PC-3 (cell line): ENCODE data around the gene PCDHGB6.
"Not testable (repeated sequence)": the region's sequence is repeated elsewhere in the genome, so short reads cannot be mapped to it uniquely, and the experiment has no call there.

Source experiments
- EZH2 ChIP-seq: fragments of 300-600 bp; sonication (generic); IDR thresholded peaks from one replicate; pipeline ENCODE4 v1.6.1; 2017; ENCODE audit warnings: antibody characterized with exemption, mild to moderate bottlenecking, low read length; ENCODE audit not compliant: unreplicated experiment
- EZH2phosphoT487 ChIP-seq: fragments of 300-600 bp; sonication (generic); IDR thresholded peaks from 2 replicates; pipeline ENCODE4 v1.6.1; 2018; ENCODE audit warnings: mild to moderate bottlenecking, antibody characterized with exemption, low read length, borderline replicate concordance
- TF ChIP-seq, protein P1 (sequence below): fragments of 300-600 bp; sonication (generic); conservative IDR thresholded peaks from 2 replicates; pipeline ENCODE4 v1.5.1; 2017; ENCODE audit warnings: antibody characterized with exemption, low read depth, mild to moderate bottlenecking, low read length

DNA sequence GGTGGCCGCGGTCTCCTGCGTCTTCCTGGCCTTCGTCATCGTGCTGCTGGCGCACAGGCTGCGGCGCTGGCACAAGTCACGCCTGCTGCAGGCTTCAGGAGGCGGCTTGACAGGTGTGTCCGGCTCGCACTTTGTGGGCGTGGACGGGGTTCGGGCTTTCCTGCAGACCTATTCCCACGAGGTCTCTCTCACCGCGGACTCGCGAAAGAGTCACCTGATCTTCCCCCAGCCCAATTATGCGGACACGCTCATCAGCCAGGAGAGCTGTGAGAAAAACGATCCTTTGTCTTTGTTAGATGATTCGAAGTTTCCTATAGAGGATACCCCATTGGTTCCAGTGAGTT is 7.4 kb downstream of the PCDHGB6 start:
- TF ChIP-seq, protein P1, sequence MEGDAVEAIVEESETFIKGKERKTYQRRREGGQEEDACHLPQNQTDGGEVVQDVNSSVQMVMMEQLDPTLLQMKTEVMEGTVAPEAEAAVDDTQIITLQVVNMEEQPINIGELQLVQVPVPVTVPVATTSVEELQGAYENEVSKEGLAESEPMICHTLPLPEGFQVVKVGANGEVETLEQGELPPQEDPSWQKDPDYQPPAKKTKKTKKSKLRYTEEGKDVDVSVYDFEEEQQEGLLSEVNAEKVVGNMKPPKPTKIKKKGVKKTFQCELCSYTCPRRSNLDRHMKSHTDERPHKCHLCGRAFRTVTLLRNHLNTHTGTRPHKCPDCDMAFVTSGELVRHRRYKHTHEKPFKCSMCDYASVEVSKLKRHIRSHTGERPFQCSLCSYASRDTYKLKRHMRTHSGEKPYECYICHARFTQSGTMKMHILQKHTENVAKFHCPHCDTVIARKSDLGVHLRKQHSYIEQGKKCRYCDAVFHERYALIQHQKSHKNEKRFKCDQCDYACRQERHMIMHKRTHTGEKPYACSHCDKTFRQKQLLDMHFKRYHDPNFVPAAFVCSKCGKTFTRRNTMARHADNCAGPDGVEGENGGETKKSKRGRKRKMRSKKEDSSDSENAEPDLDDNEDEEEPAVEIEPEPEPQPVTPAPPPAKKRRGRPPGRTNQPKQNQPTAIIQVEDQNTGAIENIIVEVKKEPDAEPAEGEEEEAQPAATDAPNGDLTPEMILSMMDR = not testable (repeated sequence)
- not testable (repeated sequence) for TF ChIP-seq EZH2, EZH2phosphoT487
